Esophagus muscularis mucosa (tissue), 4 donors: Measurements from ENCODE around the gene SERHL2.

ENCODE experiments used
- CTCF ChIP-seq, 3 experiments: fragments of 200-600 bp in 2 of 3; fragments of 450-650 bp in 1 of 3; sonication (generic) in 2 of 3; IDR thresholded peaks; one replicate each; pipeline ENCODE4 v1.5.1; 2017 to 2019; ENCODE audit warnings: antibody characterized with exemption in 3 of 3, mild to moderate bottlenecking in 2 of 3, moderate library complexity in 1 of 3
- EP300 ChIP-seq: sonication (generic); formaldehyde crosslinking; IDR thresholded peaks from one replicate; pipeline ENCODE4 v1.6.1; 2017; ENCODE audit warnings: antibody characterized with exemption
- POLR2A ChIP-seq: fragments of 450-650 bp; IDR thresholded peaks from one replicate; pipeline ENCODE4 v1.6.1; 2017; ENCODE audit warnings: antibody characterized with exemption, moderate library complexity, mild to moderate bottlenecking, low read depth
- POLR2AphosphoS5 ChIP-seq, 2 donors: sonication (generic); formaldehyde crosslinking; IDR thresholded peaks; one replicate each; pipeline ENCODE4 v1.6.1; 2017; ENCODE audit warnings: antibody characterized with exemption in 2 of 2

GRCh38 chr22:42615092-42615859 lies 61.5 kb downstream of the SERHL2 start:
- peak; percentile 1 to 100 for TF ChIP-seq POLR2AphosphoS5 (IDR thresholded peaks at IDR 0.05)
- peak; percentile 100 for TF ChIP-seq POLR2A
- TF ChIP-seq CTCF (IDR thresholded peaks at IDR 0.05), result peak in 1 of 3 experiments; percentile 15
- TF ChIP-seq EP300, result no peak
